Measurements from ENCODE around the gene CDH7.

CDH7 gene

DNA sequence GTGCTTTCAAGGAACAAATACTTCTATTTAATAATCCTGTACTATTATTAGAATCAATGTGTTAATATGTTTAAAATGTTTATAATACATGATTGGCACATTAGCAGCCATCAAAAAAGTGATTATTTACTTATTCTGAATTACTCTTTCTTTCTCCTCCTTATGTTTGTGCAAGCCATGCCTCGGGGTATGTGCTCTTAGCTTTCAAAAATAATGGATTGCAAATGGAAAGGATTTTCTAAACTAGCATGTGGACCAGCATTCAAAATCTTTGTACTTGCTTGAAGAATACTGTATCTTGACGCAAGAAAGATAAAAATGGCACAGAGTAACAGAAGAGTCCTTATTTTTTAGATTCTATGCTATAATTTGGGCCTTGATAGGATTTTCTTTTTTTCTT is 156.5 kb downstream of the CDH7 start:
- in situ Hi-C loops (cut with HindIII; ENCODE audit: low sequenced_read_pairs), result no loop called here

DNA sequence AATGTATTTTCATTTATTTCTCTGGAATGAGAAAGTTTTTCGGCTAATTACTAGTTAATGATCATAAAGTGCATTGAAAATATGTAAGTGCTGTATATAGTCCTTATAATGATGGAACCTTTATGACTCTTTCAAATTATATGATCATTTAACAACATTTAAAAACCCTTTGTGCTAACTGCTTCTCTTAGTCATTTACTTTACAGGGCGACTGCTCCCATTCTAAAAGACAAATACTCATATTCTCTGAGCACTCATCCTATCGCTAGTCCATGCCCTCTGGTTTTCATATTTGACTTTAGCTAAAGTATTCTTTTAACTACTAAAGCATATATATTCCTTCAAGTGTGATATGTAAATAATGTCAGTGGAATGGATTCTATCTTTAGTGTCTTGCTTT is 168.2 kb downstream of the CDH7 start:
- in situ Hi-C loops (cut with HindIII; ENCODE audit: low sequenced_read_pairs), result no loop called here

DNA sequence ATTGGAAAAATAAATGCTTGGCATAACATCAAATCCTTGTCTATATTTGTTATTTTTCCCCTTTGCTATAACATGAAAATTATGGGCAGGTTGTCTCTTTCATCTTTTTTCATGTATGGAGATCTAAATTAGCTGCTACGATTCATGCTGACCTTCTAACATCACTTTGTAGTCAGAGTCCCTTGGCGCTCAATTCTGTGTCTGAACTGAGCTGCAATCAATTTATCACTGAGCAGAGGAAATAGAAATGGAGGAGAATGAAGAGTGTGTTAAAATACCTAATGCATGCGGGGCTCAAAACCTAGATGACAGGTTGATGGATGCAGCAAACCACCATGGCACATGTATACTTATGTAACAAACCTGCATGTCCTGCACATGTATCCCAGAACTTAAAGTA is 168.9 kb downstream of the CDH7 start:
- in situ Hi-C loops (cut with HindIII; ENCODE audit: low sequenced_read_pairs), result no loop called here

DNA sequence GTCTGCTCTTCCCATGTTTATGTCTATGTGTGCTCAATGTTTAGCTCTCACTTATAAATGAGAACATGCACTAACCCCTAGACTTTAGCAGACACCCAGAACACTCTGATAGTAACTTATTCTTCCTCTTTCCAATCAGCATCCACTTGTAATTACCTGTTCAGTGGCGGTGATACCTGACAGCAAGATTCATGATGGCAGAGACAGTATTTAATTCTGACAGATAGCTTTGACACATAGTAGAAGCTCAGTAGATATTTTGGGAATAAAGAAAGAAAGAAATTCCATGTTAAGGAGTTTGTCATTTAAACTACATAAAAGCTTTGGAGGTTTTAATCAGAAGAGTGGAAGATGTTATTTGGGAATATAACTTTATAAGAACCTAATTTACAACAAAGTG is 171.3 kb downstream of the CDH7 start:
- in situ Hi-C loops (cut with HindIII; ENCODE audit: low sequenced_read_pairs), result no loop called here

GRCh38 chr18:65924904-65925303 is 174.1 kb downstream of the CDH7 start:
- in situ Hi-C loops (cut with HindIII; ENCODE audit: low sequenced_read_pairs), result no loop called here

DNA sequence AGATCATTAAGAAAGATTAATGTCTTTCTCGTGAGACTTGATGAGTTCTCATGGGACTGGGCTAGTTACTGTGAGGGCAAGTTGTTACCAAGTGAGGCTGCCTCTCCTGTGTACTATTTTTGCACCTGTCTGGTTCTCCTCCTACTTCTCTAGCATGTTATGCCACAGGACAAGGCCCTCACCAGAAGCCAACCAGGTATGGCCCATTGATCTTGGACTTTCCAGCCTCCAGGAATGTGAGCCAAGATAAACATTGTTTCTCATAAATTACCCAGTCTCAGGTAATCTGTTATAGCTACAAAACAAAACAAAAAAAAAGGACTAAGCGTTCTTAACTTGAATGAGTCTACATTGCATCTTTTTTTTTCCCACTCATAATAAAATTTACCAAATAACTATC is 184.1 kb downstream of the CDH7 start:
- in situ Hi-C loops (cut with HindIII; ENCODE audit: low sequenced_read_pairs), result no loop called here

DNA sequence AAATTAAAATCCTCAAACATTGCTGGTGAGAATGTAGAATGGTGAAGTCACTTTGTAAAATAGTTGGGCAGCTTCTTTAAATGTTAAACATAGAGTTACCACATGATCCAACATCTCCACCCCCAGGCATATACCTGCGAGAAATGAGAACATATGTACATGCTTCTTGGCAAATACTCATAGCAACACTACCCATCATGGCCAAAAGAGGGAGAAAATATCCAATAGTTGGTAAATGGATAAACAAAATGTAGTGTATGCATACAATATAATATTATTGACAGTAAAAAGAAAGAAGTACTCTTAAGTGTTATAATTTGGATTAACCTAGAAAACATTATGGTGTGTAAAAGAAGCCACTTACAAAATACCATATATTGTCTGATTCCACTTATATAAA is 185.9 kb downstream of the CDH7 start:
- in situ Hi-C loops (cut with HindIII; ENCODE audit: low sequenced_read_pairs), result no loop called here

DNA sequence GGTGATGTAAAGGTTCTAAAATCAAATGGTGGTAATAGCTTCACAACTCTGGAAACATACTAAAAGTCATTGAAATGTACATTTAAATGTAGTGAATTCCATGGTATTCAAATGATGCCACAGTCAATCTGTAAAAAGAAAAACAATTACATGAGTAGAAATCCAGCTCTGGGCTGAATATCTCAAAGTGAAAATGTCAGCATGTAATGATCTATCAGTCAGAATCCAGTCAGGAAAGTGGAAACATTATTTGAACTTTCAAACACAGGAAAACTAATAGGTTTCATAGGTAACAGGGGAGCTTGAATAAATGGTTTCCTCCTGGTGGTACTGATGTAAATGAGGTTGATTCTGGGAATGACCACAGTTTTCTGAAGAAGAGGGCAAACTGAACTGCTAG is 186.4 kb downstream of the CDH7 start:
- in situ Hi-C loops (cut with HindIII; ENCODE audit: low sequenced_read_pairs), result no loop called here

GRCh38 chr18:65938592-65939372 is 188.0 kb downstream of the CDH7 start:
- in situ Hi-C loops (cut with HindIII; ENCODE audit: low sequenced_read_pairs), result no loop called here

Measured in endothelial cell of hepatic sinusoid (primary cell).